Smooth muscle cell (in vitro differentiated cells): ENCODE results near the gene METAP1D. TPM values are rescaled to one million over a fixed set of nuclear protein-coding genes. Genes with fewer than 3 reads are reported as not detected.

ENCODE experiments used
- DNase-seq: peaks from one replicate; lab custom pipeline; 2025; ENCODE audit not compliant: unreplicated experiment; lab: John Stamatoyannopoulos, UW
- H2AFZ ChIP-seq: fragments of 200-600 bp; sonication (generic); 2 replicates; pipeline ENCODE4 v1.6.0; 2016; ENCODE audit warnings: antibody characterized with exemption, low read depth, mild to moderate bottlenecking
- H3F3A ChIP-seq: fragments of 200-600 bp; sonication (generic); 2 replicates; pipeline ENCODE4 v1.6.0; 2017; ENCODE audit warnings: antibody characterized with exemption, low read depth
- H3K27ac ChIP-seq: fragments of 200-600 bp; sonication (generic); 2 replicates; pipeline ENCODE4 v1.5.1; 2016; ENCODE audit warnings: low read depth, mild to moderate bottlenecking
- H3K27me3 ChIP-seq: fragments of 200-600 bp; sonication (generic); 2 replicates; pipeline ENCODE4 v1.6.1; 2016; ENCODE audit warnings: low read depth, mild to moderate bottlenecking
- H3K36me3 ChIP-seq: fragments of 200-600 bp; sonication (generic); 2 replicates; pipeline ENCODE4 v1.5.1; 2016; ENCODE audit warnings: low read depth
- H3K4me1 ChIP-seq: fragments of 200-600 bp; sonication (generic); 2 replicates; pipeline ENCODE4 v1.5.1; 2016; ENCODE audit warnings: low read depth
- H3K4me2 ChIP-seq: fragments of 200-600 bp; sonication (generic); 2 replicates; pipeline ENCODE4 v1.6.0; 2016; ENCODE audit warnings: mild to moderate bottlenecking
- H3K4me3 ChIP-seq: fragments of 200-600 bp; sonication (generic); 2 replicates; pipeline ENCODE4 v1.5.1; 2016; ENCODE audit warnings: mild to moderate bottlenecking
- H3K79me2 ChIP-seq: fragments of 200-600 bp; sonication (generic); 2 replicates; pipeline ENCODE4 v1.6.0; 2016; ENCODE audit warnings: low read depth, mild to moderate bottlenecking
- H3K9ac ChIP-seq: fragments of 200-600 bp; sonication (generic); 2 replicates; pipeline ENCODE4 v1.6.0; 2016; ENCODE audit warnings: low read depth
- H3K9me3 ChIP-seq: fragments of 200-600 bp; sonication (generic); replicated peaks from 2 replicates; pipeline ENCODE4 v1.5.1; 2016; ENCODE audit warnings: low read depth
- H4K20me1 ChIP-seq: fragments of 200-600 bp; sonication (generic); 2 replicates; pipeline ENCODE4 v1.6.0; 2016; ENCODE audit warnings: low read depth
- WGBS: methylation state at CpG from one replicate; pipeline ENCODE4 v1.1.7; 2016; ENCODE audit warnings: low lambda C conversion rate; 5-methylcytosine and 5-hydroxymethylcytosine counted together
- polyA plus RNA-seq: library from polyadenylated mRNA; unstranded; fragments of >200 nt; fragmentation: Nextera tagmentation; extraction: Ambion mirVana; gene quantifications from 2 replicates; pipeline ENCODE4 v1.2.1, GENCODE V29; 2016
- total RNA-seq: library from RNA; depleted of rRNA; stranded (reverse); fragments of >200 nt; gene quantifications from 2 replicates; pipeline ENCODE4 v1.2.3, GENCODE V29; 2014
- TF ChIP-seq, protein P1 (sequence below): fragments of 200-600 bp; sonication (generic); IDR thresholded peaks from 2 replicates; pipeline ENCODE4 v1.5.1; 2017; ENCODE audit warnings: borderline replicate concordance, mild to moderate bottlenecking, antibody characterized with exemption; ENCODE audit not compliant: insufficient read depth, poor library complexity, severe bottlenecking

The METAP1D gene
- total and polyA plus RNA-seq, 2 experiments from 2014 or later: 5.9 to 7.5 TPM

DNA sequence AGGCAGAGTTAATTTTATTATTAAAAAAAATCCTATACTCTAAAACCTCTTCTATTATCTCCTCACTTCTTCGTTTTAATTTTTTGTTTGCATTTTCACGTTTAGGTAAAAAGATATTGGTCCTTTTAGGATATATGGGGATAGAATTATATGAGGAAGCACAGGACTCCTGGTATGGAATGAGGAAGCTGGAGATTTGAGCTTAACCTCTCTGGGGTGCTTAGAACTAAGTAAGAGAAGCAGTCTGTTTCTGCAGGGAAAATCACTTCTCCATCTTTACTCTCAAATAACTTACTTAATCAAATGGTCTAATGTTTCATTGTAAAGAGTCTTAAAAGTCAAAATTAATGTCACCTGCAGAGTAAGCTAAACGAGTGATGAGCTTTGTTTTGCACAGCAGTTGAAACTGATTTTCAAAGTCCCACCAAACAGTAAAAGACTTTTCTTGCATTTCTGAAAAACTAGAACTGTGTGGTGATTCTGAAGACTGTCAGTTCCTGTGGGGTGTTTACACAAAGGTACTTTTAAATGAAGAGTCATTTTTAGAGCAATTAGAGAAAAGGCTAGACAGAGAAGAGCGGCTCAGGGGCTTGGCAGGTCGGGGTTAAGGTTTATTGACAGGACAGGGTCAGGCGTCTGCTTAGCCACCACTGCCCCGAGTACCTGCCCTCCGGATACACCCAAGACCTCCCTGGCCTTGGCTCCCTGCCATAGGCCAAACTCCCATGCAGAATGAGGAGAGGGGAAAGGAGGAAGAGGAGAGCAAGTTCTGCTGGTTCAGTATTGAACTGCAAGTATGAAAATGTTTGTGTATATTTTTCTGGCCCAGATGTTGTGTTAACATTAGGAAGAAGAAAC, 21.6 kb downstream of the METAP1D start:
- TF ChIP-seq, protein P1, sequence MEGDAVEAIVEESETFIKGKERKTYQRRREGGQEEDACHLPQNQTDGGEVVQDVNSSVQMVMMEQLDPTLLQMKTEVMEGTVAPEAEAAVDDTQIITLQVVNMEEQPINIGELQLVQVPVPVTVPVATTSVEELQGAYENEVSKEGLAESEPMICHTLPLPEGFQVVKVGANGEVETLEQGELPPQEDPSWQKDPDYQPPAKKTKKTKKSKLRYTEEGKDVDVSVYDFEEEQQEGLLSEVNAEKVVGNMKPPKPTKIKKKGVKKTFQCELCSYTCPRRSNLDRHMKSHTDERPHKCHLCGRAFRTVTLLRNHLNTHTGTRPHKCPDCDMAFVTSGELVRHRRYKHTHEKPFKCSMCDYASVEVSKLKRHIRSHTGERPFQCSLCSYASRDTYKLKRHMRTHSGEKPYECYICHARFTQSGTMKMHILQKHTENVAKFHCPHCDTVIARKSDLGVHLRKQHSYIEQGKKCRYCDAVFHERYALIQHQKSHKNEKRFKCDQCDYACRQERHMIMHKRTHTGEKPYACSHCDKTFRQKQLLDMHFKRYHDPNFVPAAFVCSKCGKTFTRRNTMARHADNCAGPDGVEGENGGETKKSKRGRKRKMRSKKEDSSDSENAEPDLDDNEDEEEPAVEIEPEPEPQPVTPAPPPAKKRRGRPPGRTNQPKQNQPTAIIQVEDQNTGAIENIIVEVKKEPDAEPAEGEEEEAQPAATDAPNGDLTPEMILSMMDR: no peak
- H3K9me3 ChIP-seq: no peaks in the 10 kb centered on the region
- peak overlapping the region; percentile 29 for H2AFZ ChIP-seq
- H3K4me1 ChIP-seq: peaks cover 10% of the 10 kb centered on the region
- WGBS: 56% methylated on average over 8 of the region's 8 CpGs
- H4K20me1 ChIP-seq: no peaks in the 10 kb centered on the region
- H3K9ac ChIP-seq: no peak overlapping the region
- DNase-seq: no peak
- H3K79me2 ChIP-seq: no peaks in the 10 kb centered on the region
- no peaks in the 10 kb centered on the region for H3K36me3 ChIP-seq
- H3K27me3 ChIP-seq: no peaks in the 10 kb centered on the region
- no peak overlapping the region for H3K4me3 ChIP-seq
- peak overlapping the region; percentile 29 for H3K4me2 ChIP-seq
- no peaks in the 10 kb centered on the region for H3F3A ChIP-seq
- no peak overlapping the region for H3K27ac ChIP-seq

- Histone ChIP-seq H4K20me1 (no peaks in the 10 kb centered on the region), H3K36me3 (no peaks in the 10 kb centered on the region), H3K27me3 (no peaks in the 10 kb centered on the region), H3K4me2 (peak overlapping the region; percentile 29), H2AFZ (peak overlapping the region; percentile 29), H3K27ac (no peak overlapping the region), H3K4me3 (no peak overlapping the region), H3K4me1 (peaks cover 10% of the 10 kb centered on the region), H3K9ac (no peak overlapping the region), H3F3A (no peaks in the 10 kb centered on the region), H3K79me2 (no peaks in the 10 kb centered on the region), H3K9me3 (no peaks in the 10 kb centered on the region)
- TF ChIP-seq, protein P1: no peak
- no peak for DNase-seq
- WGBS: 51% methylated on average over 5 of the region's 5 CpGs
These were observed 22.2 kb downstream of the METAP1D start for GRCh38 chr2:172021955-172022354.

- Histone ChIP-seq H3K9me3 (no peaks in the 10 kb centered on the region), H4K20me1 (no peaks in the 10 kb centered on the region), H3K27me3 (no peaks in the 10 kb centered on the region), H3K4me1 (peaks cover 9% of the 10 kb centered on the region), H3K79me2 (no peaks in the 10 kb centered on the region), H3K36me3 (no peaks in the 10 kb centered on the region), H3K27ac (no peak overlapping the region), H3K4me2 (no peak overlapping the region), H3K4me3 (no peak overlapping the region), H3K9ac (no peak overlapping the region), H3F3A (no peaks in the 10 kb centered on the region), H2AFZ (no peak overlapping the region)
- TF ChIP-seq, protein P1: no peak
- no peak for DNase-seq
- WGBS: 84% methylated on average over 4 of the region's 4 CpGs
These were observed 31.8 kb downstream of the METAP1D start for GRCh38 chr2:172031536-172031935.
